Right lobe of liver (tissue), 4 donors: ENCODE data around the gene NECAP2.

Source experiments
- POLR2A ChIP-seq: fragments of 450-650 bp; IDR thresholded peaks from one replicate; pipeline ENCODE4 v1.6.1; 2017; ENCODE audit warnings: antibody characterized with exemption, mild to moderate bottlenecking
- TF ChIP-seq, protein P1 (sequence below), 4 donors: fragments of 200-600 bp in 3 of 4; fragments of 450-650 bp in 1 of 4; IDR thresholded peaks; one replicate each; pipeline versions ENCODE4 v1.5.1 to v1.8.0; 2016 to 2022; ENCODE audit warnings: antibody characterized with exemption in 4 of 4, mild to moderate bottlenecking in 2 of 4
- donor health status: DM: no; HTN: no; CAD: no.
- donor health status: DM: no; HTN: no; CAD: no.
- donor health status: DM: no; HTN: yes; CAD: no.

DNA sequence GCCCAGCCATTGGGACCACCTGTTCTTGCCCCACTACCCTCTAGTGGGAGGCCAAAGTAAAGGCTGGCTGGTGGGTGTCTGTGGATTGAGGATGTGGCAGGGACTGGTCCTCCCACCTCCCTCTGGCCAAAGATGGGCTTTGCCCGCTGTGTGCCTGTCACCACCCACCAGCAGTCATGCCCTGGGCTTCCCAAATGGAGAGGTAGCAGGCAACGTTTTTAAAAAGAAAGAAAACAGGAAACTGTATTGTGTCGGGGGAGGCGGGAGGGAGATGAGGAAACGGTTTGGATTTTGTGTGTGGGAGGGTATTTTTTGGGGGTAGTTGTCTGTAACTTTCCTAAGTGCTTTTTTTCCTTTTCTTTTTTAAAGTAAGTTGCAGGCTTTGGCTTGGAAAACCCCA is 43.4 kb upstream of the NECAP2 start:
- TF ChIP-seq, protein P1, sequence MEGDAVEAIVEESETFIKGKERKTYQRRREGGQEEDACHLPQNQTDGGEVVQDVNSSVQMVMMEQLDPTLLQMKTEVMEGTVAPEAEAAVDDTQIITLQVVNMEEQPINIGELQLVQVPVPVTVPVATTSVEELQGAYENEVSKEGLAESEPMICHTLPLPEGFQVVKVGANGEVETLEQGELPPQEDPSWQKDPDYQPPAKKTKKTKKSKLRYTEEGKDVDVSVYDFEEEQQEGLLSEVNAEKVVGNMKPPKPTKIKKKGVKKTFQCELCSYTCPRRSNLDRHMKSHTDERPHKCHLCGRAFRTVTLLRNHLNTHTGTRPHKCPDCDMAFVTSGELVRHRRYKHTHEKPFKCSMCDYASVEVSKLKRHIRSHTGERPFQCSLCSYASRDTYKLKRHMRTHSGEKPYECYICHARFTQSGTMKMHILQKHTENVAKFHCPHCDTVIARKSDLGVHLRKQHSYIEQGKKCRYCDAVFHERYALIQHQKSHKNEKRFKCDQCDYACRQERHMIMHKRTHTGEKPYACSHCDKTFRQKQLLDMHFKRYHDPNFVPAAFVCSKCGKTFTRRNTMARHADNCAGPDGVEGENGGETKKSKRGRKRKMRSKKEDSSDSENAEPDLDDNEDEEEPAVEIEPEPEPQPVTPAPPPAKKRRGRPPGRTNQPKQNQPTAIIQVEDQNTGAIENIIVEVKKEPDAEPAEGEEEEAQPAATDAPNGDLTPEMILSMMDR (IDR thresholded peaks at IDR 0.05), result no peak
- TF ChIP-seq POLR2A, result no peak
